ENCODE data around the gene AMPD1. TPM values are rescaled to one million over a fixed set of nuclear protein-coding genes. Genes with fewer than 3 reads are reported as not detected.

AMPD1 gene
- total and polyA plus RNA-seq, 7 donors, result 4.8 to 289 (median 129) TPM

GRCh38 chr1:114690148-114690547, 5.2 kb downstream of the AMPD1 start:
- Histone ChIP-seq H3K27ac (peak overlapping the region; percentile 94), H3K9me3 (no peaks in the 10 kb centered on the region), H3K27me3 (ENCODE audit: insufficient read depth in 3 of 3, low read length in 2 of 3) (no peaks in the 10 kb centered on the region), H3K4me1 (peaks cover 59% of the 10 kb centered on the region), H3K36me3 (ENCODE audit: insufficient read depth in 1 of 2, low read depth in 1 of 2) (peaks cover 0 to 61% of the 10 kb centered on the region in 2 donors), H3K4me3 (peak overlapping the region; percentile 75)
- TF ChIP-seq, protein P1, sequence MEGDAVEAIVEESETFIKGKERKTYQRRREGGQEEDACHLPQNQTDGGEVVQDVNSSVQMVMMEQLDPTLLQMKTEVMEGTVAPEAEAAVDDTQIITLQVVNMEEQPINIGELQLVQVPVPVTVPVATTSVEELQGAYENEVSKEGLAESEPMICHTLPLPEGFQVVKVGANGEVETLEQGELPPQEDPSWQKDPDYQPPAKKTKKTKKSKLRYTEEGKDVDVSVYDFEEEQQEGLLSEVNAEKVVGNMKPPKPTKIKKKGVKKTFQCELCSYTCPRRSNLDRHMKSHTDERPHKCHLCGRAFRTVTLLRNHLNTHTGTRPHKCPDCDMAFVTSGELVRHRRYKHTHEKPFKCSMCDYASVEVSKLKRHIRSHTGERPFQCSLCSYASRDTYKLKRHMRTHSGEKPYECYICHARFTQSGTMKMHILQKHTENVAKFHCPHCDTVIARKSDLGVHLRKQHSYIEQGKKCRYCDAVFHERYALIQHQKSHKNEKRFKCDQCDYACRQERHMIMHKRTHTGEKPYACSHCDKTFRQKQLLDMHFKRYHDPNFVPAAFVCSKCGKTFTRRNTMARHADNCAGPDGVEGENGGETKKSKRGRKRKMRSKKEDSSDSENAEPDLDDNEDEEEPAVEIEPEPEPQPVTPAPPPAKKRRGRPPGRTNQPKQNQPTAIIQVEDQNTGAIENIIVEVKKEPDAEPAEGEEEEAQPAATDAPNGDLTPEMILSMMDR (IDR thresholded peaks at IDR 0.05), result no peak
- no peak for ATAC-seq
- no peak for DNase-seq
- 58 to 79% (median 69%) methylated on average over 1 of the region's 1 CpG for WGBS, 3 donors
- intact Hi-C loops (cut with DNase I), result no loop called here

- Histone ChIP-seq H3K9me3 (no peaks in the 10 kb centered on the region), H3K36me3 (ENCODE audit: insufficient read depth in 1 of 2, low read depth in 1 of 2) (peaks cover 0 to 78% of the 10 kb centered on the region in 2 donors), H3K27me3 (ENCODE audit: insufficient read depth in 3 of 3, low read length in 2 of 3) (no peaks in the 10 kb centered on the region), H3K4me3 (peak overlapping the region; percentile 75), H3K27ac (peak overlapping the region; percentile 94), H3K4me1 (peaks cover 73% of the 10 kb centered on the region)
- TF ChIP-seq, protein P1 (IDR thresholded peaks at IDR 0.05), result no peak
- DNase-seq (no peak), ATAC-seq (no peak)
- intact Hi-C loops (cut with DNase I), result loop anchor here in 1 of 2 donors (5.0 kb wide), 1 partner anchor 64 kb away; no protein-coding TSS in a partner anchor
- WGBS, 3 donors, result 72 to 86% (median 75%) methylated on average over 4 of the region's 4 CpGs
These were observed 6.8 kb downstream of the AMPD1 start for GRCh38 chr1:114688526-114688925.

DNA sequence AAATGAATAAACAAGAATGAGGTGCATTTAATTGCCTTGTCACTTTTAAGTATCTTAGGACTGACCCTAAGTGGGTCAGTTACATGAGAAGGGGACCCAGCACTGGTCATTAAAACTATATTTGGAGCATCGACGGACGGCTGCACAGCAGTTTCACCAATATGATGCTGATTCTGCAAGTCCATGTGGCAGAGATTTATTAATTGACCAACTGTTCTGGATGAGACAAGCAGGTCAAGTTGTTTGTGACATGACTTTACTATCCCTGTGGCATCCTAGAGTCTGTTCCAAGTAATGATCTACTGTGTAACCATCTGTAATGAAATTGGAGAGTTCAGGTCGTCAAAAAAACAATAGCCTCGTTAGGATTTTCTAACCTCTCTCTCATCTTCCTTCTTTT, 9.5 kb downstream of the AMPD1 start:
- Histone ChIP-seq H3K36me3 (ENCODE audit: insufficient read depth in 1 of 2, low read depth in 1 of 2) (peaks cover 0 to 91% of the 10 kb centered on the region in 2 donors), H3K27me3 (ENCODE audit: insufficient read depth in 3 of 3, low read length in 2 of 3) (no peaks in the 10 kb centered on the region), H3K9me3 (no peaks in the 10 kb centered on the region), H3K4me1 (peaks cover 75% of the 10 kb centered on the region), H3K4me3 (peak overlapping the region; percentile 31), H3K27ac (peak overlapping the region; percentile 94)
- no peak for DNase-seq
- ATAC-seq, result peak; percentile 83 to 92 (median 87)
- 26 to 42% (median 27%) methylated on average over 5 of the region's 5 CpGs for WGBS, 3 donors
- intact Hi-C loops (cut with DNase I), result loop anchor here in 1 of 2 donors (5.0 kb wide), 1 partner anchor 66 kb away; no protein-coding TSS in a partner anchor
- TF ChIP-seq, protein P1 (IDR thresholded peaks at IDR 0.05), result no peak

GRCh38 chr1:114677691-114678090, 17.7 kb downstream of the AMPD1 start:
- H3K27ac ChIP-seq, result peak overlapping the region; percentile 91
- TF ChIP-seq, protein P1 (IDR thresholded peaks at IDR 0.05), result no peak
- ATAC-seq (no peak), DNase-seq (no peak)
- H3K4me3 ChIP-seq, result no peak overlapping the region
- no peaks in the 10 kb centered on the region for H3K9me3 ChIP-seq
- H3K36me3 ChIP-seq (ENCODE audit: insufficient read depth in 1 of 2, low read depth in 1 of 2), result peaks cover 6 to 98% of the 10 kb centered on the region in 2 donors
- 76 to 86% (median 85%) methylated on average over 5 of the region's 5 CpGs for WGBS, 3 donors
- peaks cover 18% of the 10 kb centered on the region for H3K4me1 ChIP-seq
- H3K27me3 ChIP-seq (ENCODE audit: insufficient read depth in 3 of 3, low read length in 2 of 3), result no peaks in the 10 kb centered on the region
- intact Hi-C loops (cut with DNase I), result no loop called here

DNA sequence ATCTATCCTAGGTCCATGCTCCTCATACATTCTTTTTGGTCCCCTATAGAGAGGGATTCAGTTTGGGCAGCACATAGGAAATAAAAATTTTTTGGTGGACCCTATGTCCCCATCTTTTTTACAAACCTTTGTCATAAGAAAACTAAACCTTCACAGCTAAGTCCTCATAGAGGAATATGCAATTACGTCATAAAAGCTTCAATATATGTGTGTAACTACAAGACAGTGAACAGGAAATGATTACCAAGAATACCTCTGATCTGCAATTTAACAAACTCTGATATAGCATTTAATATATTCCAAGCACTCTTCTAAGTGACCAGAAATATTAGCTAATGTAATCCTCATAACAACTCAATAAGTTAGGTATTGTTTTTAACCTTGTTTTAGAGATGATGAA, 19.2 kb downstream of the AMPD1 start:
- ATAC-seq (no peak), DNase-seq (no peak)
- peak overlapping the region; percentile 91 for H3K27ac ChIP-seq
- intact Hi-C loops (cut with DNase I), result no loop called here
- peaks cover 6 to 96% of the 10 kb centered on the region in 2 donors for H3K36me3 ChIP-seq (ENCODE audit: insufficient read depth in 1 of 2, low read depth in 1 of 2)
- TF ChIP-seq, protein P1 (IDR thresholded peaks at IDR 0.05), result no peak
- no peak overlapping the region for H3K4me3 ChIP-seq
- peaks cover 18% of the 10 kb centered on the region for H3K4me1 ChIP-seq
- H3K27me3 ChIP-seq (ENCODE audit: insufficient read depth in 3 of 3, low read length in 2 of 3), result no peaks in the 10 kb centered on the region
- WGBS, 3 donors, result 81 to 85% (median 81%) methylated on average over 1 of the region's 1 CpG
- no peaks in the 10 kb centered on the region for H3K9me3 ChIP-seq

All from psoas muscle (tissue), 8 donors.